GM18873 (cell line): ENCODE results near the gene SEMA4A.

ENCODE experiments used
- ATAC-seq: cut with Tn5 transposase; IDR thresholded peaks from one replicate; pipeline ENCODE4 v1.9.1; 2021; ENCODE audit warnings: mild to moderate bottlenecking, moderate library complexity, moderate number of reproducible peaks; ENCODE audit not compliant: unreplicated experiment, low FRiP score

The SEMA4A gene

DNA sequence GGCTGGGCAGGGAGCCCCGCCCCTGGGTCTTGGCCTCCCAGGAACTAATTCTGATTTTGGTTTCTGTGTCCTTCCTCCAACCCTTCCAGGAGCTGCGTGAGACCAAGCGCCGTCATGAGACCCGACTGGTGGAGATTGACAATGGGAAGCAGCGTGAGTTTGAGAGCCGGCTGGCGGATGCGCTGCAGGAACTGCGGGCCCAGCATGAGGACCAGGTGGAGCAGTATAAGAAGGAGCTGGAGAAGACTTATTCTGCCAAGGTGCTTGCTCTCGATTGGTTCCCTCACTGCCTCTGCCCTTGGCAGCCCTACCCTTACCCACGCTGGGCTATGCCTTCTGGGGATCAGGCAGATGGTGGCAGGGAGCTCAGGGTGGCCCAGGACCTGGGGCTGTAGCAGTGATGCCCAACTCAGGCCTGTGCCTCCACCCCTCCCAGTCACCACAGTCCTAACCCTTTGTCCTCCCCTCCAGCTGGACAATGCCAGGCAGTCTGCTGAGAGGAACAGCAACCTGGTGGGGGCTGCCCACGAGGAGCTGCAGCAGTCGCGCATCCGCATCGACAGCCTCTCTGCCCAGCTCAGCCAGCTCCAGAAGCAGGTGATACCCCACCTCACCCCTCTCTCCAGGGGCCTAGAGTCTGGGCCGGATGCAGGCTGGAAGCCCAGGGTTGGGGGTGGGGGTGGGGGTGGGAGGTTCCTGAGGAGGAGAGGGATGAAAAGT, 18.5 kb upstream of the SEMA4A start:
- ATAC-seq, result no peak

DNA sequence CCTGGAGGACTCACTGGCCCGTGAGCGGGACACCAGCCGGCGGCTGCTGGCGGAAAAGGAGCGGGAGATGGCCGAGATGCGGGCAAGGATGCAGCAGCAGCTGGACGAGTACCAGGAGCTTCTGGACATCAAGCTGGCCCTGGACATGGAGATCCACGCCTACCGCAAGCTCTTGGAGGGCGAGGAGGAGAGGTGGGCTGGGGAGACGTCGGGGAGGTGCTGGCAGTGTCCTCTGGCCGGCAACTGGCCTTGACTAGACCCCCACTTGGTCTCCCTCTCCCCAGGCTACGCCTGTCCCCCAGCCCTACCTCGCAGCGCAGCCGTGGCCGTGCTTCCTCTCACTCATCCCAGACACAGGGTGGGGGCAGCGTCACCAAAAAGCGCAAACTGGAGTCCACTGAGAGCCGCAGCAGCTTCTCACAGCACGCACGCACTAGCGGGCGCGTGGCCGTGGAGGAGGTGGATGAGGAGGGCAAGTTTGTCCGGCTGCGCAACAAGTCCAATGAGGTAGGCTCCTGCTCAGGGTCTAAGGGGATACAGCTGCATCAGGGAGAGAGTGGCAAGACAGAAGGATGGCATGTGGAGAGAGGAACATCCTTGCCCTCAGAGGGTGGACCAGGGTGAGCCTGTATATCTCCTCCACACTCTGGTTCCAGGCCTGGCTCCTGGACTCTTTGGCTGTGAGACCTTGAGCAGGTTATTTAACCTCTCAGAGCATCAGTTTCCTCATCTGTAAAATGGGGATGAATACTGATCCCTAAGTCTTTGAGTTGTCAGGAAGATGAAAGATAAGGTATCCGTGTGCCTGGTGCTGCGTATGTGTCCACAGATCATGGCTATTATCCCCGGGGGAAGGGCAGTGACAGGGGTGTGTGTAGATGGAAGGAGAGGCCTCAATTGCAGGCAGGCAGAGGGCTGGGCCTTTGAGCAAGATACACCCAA, 17.2 kb upstream of the SEMA4A start:
- no peak for ATAC-seq

DNA sequence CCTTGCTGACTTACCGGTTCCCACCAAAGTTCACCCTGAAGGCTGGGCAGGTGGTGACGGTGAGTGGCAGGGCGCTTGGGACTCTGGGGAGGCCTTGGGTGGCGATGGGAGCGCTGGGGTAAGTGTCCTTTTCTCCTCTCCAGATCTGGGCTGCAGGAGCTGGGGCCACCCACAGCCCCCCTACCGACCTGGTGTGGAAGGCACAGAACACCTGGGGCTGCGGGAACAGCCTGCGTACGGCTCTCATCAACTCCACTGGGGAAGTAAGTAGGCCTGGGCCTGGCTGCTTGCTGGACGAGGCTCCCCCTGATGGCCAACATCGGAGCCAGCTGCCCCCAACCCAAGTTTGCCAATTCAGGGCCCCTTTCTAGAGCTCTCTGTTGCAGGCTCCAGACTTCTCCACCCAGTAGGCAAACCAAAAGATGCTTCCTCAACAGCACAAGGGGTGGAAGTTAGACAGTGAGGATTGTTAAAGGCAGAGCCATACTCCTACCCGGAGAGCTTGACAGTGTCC, 16.4 kb upstream of the SEMA4A start:
- no peak for ATAC-seq

DNA sequence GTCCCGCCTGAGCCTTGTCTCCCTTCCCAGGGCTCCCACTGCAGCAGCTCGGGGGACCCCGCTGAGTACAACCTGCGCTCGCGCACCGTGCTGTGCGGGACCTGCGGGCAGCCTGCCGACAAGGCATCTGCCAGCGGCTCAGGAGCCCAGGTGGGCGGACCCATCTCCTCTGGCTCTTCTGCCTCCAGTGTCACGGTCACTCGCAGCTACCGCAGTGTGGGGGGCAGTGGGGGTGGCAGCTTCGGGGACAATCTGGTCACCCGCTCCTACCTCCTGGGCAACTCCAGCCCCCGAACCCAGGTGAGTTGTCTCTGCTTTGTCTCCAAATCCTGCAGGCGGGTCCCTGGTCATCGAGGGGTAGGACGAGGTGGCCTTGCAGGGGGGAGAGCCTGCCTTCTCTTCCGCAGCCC, 14.9 kb upstream of the SEMA4A start:
- no peak for ATAC-seq

DNA sequence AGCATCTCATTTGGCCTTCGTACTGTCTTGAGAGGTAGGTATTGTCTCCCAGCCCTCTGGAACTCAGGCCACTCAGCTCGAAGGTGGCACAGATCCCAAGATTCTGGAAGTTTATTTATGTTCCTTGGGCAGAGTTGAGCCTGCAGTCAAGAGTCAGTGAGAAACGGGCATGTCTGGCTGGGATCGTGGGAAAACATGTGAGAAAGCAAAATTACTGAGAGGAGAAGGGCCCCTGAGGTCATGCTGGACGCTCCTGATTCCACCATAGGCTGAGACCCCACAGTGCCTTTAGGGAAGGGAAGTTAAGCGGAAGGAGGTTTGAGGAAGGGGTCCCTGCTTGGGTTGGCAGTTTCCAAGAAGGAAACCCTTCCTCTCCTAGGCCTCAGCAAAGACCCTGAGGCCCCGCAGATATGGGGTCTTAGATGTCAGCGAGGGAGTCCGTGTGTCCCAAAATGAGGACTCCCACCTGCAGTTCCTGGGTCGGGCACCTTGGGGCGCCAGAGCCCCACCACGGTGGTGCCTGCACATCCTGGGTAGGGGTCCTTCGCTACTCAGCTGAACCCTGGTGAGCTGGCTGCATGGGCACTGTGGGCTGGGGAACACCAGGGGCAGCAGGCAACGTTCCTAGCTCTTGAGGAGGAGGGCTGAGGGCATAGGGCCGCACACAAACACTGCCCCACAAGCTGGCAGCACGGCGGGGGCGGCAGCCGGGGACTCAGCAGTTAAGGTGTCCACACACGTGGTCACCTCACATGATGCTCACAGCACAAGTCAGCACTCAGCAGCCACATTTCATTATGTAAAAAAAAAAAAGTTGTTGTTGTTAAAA, 12.3 kb upstream of the SEMA4A start:
- ATAC-seq, result no peak

DNA sequence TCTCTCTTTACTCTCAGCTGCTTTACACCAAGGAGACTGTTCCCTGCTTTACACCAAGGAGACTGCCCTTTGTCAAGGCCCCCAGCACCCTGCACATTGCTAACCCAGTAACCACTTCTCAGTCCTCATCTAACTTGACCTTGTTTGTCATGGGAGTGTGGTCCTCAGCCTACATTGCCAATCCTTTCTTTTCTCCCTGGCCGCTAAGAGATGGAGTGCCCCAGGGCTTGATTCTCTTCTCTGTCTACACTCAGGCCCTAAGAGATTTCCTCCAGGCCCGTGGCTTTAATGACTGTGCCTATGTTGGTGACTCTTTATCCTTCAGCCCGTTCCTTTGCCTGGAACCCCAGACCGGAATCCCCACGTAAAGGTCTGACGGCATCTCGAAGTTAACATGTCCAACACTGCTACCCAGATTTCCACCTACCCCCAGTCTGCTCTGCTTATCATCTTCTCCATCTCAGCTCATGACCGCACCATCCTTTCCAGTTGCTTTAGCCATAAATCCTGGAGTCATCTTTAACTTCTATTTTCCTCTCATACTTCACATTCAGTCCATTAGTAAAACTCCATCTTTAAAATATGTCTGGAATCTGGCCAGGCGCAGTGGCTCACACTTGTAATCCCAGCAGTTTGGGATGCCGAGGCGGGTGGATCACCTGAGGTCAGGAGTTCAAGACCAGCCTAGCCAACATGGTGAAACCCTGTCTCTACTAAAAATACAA, 9.5 kb upstream of the SEMA4A start:
- ATAC-seq, result no peak

DNA sequence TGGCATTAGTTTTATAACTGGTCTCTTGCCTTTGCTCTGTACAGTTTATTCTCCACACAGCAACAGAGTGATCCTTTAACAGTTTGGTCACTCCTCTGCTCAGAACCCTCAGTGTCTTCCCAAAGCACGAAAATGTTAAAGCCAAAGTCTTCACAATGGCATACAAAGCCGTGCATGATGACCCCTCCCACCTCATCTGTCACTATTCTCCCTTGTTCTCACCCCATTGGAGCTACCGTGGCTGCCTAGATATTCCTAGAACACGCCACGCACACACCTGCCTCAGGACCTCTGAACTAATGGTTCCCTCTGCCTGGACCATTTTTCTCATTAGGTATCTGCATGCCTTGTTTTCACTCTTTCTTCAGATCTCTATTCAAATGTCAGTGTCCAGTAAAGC, 8.6 kb upstream of the SEMA4A start:
- no peak for ATAC-seq

DNA sequence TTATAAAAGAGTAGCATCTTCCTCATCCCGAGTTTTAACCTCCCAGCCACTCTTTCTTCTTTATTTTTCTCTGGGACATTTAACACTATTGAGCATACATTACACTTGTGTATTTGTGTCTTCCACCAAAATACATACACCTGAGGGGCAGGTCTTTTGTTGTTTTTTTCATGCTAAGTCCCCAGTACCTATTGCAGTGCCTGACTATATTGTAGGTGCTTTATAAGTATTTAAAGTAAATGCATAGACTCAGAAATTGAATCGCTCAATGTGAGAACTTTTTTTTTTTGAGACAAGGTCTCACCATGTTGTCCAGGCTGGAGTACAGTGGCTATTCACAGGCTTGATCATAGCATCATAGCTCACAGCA, 7.8 kb upstream of the SEMA4A start:
- ATAC-seq, result no peak

DNA sequence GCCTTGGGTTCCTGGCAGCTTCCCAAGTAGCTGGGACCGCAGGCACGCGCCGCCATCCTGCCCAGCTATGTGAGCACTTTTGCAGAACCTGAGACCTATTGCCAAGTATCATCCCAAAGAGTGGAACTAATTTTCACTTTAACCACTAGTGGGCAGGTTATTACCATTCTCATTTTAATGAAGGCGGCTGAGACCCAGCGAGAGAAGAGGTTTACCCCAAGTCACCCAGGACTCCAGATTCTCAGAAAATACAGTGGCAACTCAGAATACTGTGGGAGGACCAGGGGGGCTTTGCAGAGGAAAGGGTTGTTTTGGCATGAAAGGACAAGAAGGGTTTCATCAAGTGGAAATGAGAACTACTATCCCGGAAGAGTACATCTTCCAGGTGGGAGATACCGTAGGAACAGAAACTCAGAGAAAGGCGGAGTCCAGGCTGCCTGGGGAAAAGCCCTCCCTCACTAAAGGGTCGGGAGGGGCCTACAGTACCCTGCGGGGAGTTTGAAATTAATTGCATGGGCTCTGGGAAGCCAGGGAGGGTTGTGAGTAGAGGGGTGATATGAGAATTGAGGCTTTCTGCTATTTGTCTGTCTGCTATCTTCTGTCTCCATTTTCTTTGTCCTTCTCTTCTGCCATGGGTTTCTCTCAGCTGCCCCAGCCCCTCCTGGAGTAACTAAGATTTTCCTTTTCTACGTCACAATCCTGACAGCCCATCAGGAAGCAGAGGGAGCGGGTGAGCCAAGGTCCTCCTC, 7.2 kb upstream of the SEMA4A start:
- ATAC-seq, result no peak

DNA sequence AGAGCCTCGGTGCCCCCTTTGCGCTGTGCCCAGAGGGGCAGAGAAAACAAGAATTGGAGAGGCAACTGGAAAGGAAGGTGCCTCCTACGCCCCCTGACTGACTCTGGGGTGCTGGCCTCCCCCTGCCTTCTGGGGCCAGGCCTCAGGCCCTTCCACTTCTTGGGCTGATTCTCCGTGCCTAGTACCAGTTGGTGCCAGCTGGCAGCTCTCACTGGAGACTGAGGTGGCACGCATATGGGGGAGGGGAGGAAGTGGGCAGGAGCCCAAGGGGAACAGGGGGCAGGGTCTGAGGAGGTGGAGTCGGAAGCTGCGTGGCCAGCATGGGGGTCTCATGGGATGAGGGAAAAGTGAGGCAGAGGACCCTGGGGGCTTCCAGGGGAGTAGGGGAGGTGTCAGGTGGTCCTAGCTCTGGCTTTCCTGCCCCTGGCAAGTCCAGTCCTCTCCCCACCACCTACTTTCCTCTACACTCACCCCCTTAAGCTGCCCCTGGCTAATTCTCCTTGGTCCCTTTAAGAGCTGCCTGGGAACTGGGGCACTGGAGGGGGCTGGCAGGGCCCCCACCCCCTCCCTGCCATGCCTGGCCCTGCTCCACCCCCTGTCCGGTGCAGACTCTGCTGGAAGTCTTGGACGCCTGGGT, 6.5 kb upstream of the SEMA4A start:
- ATAC-seq, result no peak

DNA sequence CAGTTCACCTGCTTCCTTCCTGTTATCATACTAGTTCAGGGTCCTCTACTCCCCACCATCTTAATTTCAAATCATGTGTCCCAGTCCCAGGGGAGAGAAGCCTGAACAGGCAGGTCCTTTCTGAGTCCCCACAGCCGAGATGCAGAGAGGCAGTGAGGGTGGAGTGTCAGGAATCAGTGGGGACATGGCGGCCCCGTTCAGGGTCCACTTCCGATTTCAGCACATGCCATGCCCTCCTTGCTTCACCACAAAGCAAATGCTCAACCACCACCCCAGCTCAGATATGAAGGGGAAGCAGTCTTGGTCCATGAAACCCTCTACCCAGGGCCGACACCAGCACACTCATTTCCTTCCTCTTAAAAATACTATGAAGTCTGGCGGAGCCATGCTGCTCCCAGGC, 5.2 kb upstream of the SEMA4A start:
- no peak for ATAC-seq

DNA sequence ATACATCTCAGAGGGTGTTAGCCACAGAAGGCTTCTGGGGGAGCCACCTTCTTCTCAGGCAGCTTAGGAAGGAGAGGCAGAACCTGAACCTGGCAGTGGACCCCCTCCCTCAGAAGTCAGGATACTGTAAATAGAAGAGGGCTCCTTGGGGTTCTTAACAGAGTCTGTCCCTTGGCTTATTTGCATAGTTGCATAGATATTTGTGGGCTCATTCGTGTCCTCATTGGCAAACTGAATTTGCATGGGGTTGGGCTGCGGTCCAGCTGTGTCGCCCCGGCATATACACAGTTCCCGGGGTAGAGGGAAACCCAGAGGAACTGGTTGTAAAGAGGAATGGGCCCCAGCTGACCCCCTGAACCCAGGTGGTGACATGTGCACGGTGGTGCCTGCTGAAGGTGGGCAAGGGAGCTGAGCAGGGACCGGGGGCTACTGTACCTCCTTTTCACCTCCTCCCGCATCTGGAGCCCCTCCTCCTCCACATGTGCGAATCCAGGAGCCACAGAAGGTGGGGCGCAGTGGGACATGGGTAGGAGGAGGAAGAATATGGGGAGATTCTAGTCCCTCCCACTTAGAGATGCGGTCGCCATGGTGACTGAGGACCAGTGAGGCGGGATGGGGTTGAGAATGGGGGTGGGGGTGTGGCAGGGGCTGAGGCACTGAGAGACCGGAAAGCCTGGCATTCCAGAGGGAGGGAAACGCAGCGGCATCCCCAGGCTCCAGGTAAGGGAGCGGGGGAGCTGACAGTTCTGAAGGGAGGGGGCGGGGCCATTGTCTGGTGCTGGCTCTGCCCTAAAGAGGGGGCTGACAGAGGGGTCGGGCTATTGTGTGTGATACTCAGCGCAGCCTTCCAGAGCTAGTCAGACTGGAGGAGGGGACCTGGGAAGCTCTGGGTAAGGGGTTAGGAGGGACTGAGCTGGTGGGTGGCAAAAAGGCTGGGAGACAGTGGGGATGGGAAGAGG, 3.7 kb upstream of the SEMA4A start:
- ATAC-seq, result peak; percentile 44

DNA sequence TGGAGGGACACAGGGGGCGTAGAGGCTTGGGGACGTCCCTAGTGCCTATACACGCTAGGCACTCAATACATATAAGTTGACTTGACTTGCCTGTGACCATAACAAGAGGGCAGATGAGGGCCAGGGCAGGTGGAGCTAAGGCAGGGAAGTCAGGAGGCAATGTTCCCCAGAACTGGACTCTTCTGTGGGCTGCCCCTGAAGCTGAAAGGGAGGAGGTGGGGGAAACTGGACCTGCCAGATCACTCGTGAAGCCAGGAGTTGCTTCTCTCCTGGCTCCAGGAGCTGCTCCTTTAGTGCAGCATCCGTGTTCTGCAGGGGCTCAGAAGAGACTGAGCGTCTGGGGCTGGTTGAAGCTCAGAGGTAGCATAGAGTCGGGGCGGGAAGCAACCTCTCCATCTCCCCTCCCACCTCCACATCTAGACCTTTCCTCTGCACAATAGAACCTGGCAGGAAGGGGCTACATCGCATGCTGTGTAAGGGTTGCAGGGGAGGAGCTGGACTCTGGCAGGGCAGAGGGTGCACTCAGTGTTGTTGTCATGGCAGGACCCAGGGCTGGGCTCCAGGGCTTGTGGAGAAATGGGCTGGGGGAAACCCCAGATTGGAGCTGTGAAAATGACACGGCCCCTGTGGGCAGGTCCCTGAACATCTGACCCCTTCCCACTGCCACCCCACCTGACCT, 2.9 kb upstream of the SEMA4A start:
- no peak for ATAC-seq

DNA sequence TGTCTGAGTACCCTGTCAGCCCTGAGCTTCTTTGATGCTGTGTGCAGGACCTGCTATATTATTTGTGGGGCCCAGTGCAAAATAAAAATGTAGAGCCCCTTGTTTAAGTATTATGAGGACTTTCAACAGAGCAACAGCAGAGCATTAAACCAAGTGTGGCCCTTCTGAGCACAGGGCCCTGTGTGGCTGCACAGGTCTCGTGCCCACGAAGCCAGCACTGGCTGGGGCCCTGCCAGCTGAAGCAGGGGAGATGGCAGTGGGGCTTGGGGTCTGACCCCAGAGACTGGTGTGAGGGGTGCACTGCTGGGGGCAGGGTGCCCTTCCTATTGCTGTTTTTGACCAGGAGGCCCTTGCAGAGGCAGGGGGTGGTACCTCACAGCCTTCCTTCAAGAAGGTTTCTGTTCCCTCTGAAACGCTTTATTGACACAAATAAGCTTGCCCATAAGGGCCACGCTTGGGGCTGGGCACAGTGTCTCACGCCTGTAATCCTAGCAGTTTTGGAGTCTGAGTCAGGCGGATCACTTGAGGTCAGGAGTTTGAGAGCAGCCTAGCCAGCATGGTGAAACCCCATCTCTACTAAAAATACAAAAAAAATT, 2.2 kb upstream of the SEMA4A start:
- no peak for ATAC-seq

DNA sequence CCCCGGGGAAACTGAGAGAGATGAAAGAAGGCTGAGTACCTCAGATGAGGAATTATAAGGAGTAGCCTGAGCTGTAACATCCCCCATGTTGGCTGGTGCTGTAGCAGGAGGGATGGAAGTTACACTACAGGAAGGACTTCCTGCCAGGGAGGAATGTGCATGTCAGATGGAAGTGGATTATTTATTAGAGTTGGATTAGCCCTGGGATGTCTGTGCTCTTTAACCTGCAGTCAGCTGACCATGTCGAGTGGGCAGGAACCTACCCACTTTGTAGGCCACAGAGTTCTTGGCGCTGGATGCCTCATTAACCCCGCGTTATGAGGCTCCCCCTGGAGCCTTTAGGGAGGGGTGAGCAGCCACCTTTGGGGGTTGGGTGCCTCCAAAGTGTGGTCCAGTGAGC, 757 bp upstream of the SEMA4A start:
- no peak for ATAC-seq

DNA sequence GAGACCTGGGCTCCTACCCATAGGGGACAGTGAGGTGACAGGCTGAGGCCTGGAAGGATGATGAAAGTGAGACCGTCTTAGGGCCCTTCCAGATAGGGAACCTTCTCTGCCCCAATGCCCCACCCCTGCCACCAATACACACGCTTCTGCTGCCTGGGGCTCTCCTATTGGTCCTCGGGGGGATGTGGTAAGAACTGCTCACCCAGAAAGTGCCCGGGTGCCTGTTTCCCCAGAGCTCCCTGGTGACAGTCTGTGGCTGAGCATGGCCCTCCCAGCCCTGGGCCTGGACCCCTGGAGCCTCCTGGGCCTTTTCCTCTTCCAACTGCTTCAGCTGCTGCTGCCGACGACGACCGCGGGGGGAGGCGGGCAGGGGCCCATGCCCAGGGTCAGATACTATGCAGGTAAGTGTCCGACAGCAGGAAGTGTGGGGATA, 948 bp downstream of the SEMA4A start:
- ATAC-seq, result peak; percentile 37
